Prostate gland (tissue), 2 donors: ENCODE measurements around the gene VENTX. TPM values are rescaled to one million over a fixed set of nuclear protein-coding genes. Genes with fewer than 3 reads are reported as not detected.
"Not testable (repeated sequence)": the region's sequence is repeated elsewhere in the genome, so short reads cannot be mapped to it uniquely, and the experiment has no call there.

Source experiments
- DNase-seq: peaks from one replicate; pipeline ENCODE4 v3.0.0-alpha.2; 2019; ENCODE audit warnings: low spot score
- H3K27ac ChIP-seq, 2 donors: fragments of 200-600 bp; sonication (generic); 2 replicates each; pipeline ENCODE4 v1.5.1; 2017 to 2019
- H3K27me3 ChIP-seq: fragments of 200-600 bp; sonication (generic); replicated peaks from 2 replicates; pipeline ENCODE4 v1.5.1; 2019; ENCODE audit not compliant: insufficient read depth
- H3K36me3 ChIP-seq, 2 donors: fragments of 200-600 bp; sonication (generic); 1 replicate in 1 of 2; 2 replicates in 1 of 2; pipeline versions ENCODE4 v1.5.1 to v1.8.1; 2017 to 2019
- H3K4me1 ChIP-seq: fragments of 200-600 bp; sonication (generic); replicated peaks from 2 replicates; pipeline ENCODE4 v1.5.1; 2019
- H3K4me3 ChIP-seq, 2 donors: fragments of 200-600 bp; sonication (generic); 2 replicates each; pipeline ENCODE4 v1.5.1; 2017 to 2019
- H3K9me3 ChIP-seq: fragments of 200-600 bp; sonication (generic); 2 replicates; pipeline ENCODE4 v1.5.1; 2017
- POLR2A ChIP-seq: fragments of 450-650 bp; IDR thresholded peaks from one replicate; pipeline ENCODE4 v1.6.1; 2016; ENCODE audit warnings: antibody characterized with exemption, mild to moderate bottlenecking
- POLR2AphosphoS5 ChIP-seq: sonication (generic); formaldehyde crosslinking; IDR thresholded peaks from one replicate; pipeline ENCODE4 v1.6.1; 2017; ENCODE audit warnings: antibody characterized with exemption
- WGBS: methylation state at CpG from one replicate; pipeline ENCODE4 v1.1.5; 2018; 5-methylcytosine and 5-hydroxymethylcytosine counted together
- intact Hi-C: fragments of 100-400 bp; cut with DNase I; formaldehyde crosslinking; loops from one replicate; pipeline ENCODE4 v1.14.2; 2022
- total RNA-seq, 2 donors: library from RNA; depleted of rRNA; stranded (reverse); fragments of >200 nt; gene quantifications; one replicate each; pipeline ENCODE4 v1.1.0, GENCODE V29; 2016
- TF ChIP-seq, protein P1 (sequence below), 4 experiments: fragments of 200-600 bp in 2 of 4; fragments of 450-650 bp in 2 of 4; sonication (generic) in 2 of 4; IDR thresholded peaks; 1 replicate in 3 of 4; 2 replicates in 1 of 4; pipeline ENCODE4 v1.5.1; 2016 to 2019; ENCODE audit warnings: antibody characterized with exemption in 4 of 4, mild to moderate bottlenecking in 2 of 4, moderate library complexity in 2 of 4

Gene VENTX
- total RNA-seq, 2 donors from 2014 or later, result 0.18 to 1.8 TPM

DNA sequence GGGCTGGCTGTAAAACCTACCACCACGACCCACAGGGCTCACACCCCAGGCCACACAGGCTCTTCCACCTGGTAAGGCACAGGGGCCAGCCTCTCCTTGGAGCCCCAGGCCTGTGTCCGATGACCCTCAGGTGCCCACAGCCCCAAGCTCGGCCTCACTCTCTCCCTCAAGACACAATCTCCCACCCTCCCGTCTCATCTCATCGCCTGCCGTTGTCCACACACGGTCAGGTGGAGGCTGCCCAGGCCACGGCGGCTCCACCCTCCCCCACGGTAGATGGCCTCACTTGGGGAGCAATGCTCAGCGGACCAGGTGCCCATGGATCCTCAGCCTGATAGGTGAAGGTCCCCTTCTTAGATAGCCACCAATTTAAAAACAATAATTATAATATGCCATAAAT, 16.3 kb upstream of the VENTX start:
- no peaks in the 10 kb centered on the region for H3K9me3 ChIP-seq
- intact Hi-C loops, result no loop called here

DNA sequence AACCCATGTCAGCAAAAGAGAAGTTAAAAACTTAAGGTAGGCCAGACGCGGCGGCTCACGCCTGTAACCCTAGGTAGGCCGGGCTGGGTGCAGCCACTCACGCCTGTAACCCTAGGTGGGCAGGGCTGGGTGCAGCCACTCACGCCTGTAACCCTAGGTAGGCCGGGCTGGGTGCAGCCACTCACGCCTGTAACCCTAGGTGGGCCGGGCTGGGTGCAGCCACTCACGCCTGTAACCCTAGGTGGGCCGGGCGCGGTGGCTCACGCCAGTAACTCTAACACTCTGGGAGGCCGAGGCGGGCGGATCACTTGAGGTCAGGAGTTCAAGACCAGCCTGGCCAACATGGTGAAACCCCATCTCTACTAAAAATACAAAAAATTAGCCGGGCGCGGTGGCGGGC, 15.9 kb upstream of the VENTX start:
- intact Hi-C loops, H3K36me3 ChIP-seq, DNase-seq, H3K9me3 ChIP-seq, H3K4me1 ChIP-seq, H3K4me3 ChIP-seq, H3K27ac ChIP-seq: not testable (repeated sequence)
- H3K27me3 ChIP-seq, result peaks cover 15% of the 10 kb centered on the region
- 84% methylated on average over 17 of the region's 22 CpGs for WGBS

More for the DNA sequence above, 16.3 kb upstream of the VENTX start:
- Histone ChIP-seq H3K27me3 (peaks cover 15% of the 10 kb centered on the region), H3K36me3 (no peaks in the 10 kb centered on the region), H3K4me1 (no peaks in the 10 kb centered on the region), H3K27ac (no peak overlapping the region), H3K4me3 (no peak overlapping the region)
- no peak for DNase-seq
- no peak for TF ChIP-seq POLR2AphosphoS5
- TF ChIP-seq, protein P1, sequence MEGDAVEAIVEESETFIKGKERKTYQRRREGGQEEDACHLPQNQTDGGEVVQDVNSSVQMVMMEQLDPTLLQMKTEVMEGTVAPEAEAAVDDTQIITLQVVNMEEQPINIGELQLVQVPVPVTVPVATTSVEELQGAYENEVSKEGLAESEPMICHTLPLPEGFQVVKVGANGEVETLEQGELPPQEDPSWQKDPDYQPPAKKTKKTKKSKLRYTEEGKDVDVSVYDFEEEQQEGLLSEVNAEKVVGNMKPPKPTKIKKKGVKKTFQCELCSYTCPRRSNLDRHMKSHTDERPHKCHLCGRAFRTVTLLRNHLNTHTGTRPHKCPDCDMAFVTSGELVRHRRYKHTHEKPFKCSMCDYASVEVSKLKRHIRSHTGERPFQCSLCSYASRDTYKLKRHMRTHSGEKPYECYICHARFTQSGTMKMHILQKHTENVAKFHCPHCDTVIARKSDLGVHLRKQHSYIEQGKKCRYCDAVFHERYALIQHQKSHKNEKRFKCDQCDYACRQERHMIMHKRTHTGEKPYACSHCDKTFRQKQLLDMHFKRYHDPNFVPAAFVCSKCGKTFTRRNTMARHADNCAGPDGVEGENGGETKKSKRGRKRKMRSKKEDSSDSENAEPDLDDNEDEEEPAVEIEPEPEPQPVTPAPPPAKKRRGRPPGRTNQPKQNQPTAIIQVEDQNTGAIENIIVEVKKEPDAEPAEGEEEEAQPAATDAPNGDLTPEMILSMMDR (IDR thresholded peaks at IDR 0.05), result no peak
- TF ChIP-seq POLR2A, result no peak
- WGBS, result 92% methylated on average over 11 of the region's 11 CpGs

DNA sequence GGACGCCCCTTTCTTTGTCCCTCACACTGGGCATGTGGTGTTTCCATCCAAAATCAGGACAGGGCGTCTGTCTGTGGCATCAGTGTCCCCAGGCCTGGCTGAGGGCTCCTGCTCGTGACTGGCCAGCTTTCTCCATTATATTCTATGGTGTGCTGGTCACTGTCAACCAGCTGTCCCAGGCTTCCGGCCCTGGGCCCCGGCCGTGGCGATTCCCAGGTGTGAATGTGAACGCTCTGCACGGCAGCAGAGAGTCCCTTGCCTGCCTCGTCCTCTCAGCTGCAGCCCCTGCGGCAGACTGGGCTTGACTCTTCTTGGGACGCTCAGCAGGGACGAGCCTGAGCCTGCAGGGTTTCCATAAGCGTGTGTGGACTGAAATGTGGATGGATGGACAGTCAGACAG, 13.6 kb upstream of the VENTX start:
- H3K4me3 ChIP-seq, result no peak overlapping the region
- intact Hi-C loops, result no loop called here
- 61% methylated on average over 14 of the region's 14 CpGs for WGBS
- no peaks in the 10 kb centered on the region for H3K9me3 ChIP-seq
- no peak overlapping the region for H3K27ac ChIP-seq
- no peaks in the 10 kb centered on the region for H3K4me1 ChIP-seq
- DNase-seq, result no peak
- H3K36me3 ChIP-seq, result no peaks in the 10 kb centered on the region
- TF ChIP-seq, protein P1 (IDR thresholded peaks at IDR 0.05), result no peak
- TF ChIP-seq POLR2A (no peak), POLR2AphosphoS5 (no peak)
- peaks cover 19% of the 10 kb centered on the region for H3K27me3 ChIP-seq

DNA sequence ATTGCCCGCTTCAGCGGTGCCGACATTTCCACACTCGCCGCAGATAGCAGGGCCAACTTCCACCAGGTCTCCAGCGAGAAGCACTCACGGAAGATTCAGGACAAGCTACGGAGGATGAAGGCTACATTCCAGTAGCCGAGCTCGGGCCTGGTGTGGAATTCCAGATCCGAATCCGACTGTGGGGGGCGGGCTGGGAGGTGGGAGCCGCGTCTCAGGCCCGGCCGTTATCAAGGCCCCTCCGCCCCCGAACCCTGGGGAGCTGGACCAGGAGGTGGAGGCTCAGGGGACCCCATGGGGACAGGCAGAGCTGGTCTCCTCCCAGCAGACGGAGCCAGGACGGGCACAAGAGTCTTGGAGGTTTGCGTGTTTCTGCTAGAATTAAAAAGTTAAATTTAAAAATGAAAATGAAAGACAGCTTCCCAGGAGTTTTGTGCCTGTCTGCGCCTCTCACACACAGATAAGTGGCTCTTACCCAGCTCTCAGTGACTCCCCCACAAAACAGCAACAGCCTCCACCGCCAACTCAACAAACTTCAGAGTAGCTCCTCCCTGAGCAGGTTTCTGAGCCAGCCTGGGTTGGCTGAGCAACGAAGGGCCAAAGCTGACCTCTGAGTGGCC, 12.8 kb upstream of the VENTX start:
- DNase-seq, result no peak
- 72% methylated on average over 25 of the region's 25 CpGs for WGBS
- H3K4me3 ChIP-seq, result no peak overlapping the region
- intact Hi-C loops, result no loop called here
- TF ChIP-seq, protein P1 (IDR thresholded peaks at IDR 0.05), result no peak
- no peak for TF ChIP-seq POLR2AphosphoS5
- no peak for TF ChIP-seq POLR2A
- no peaks in the 10 kb centered on the region for H3K9me3 ChIP-seq
- H3K4me1 ChIP-seq, result no peaks in the 10 kb centered on the region
- H3K27ac ChIP-seq, result no peak overlapping the region
- no peaks in the 10 kb centered on the region for H3K36me3 ChIP-seq
- peaks cover 16% of the 10 kb centered on the region for H3K27me3 ChIP-seq

DNA sequence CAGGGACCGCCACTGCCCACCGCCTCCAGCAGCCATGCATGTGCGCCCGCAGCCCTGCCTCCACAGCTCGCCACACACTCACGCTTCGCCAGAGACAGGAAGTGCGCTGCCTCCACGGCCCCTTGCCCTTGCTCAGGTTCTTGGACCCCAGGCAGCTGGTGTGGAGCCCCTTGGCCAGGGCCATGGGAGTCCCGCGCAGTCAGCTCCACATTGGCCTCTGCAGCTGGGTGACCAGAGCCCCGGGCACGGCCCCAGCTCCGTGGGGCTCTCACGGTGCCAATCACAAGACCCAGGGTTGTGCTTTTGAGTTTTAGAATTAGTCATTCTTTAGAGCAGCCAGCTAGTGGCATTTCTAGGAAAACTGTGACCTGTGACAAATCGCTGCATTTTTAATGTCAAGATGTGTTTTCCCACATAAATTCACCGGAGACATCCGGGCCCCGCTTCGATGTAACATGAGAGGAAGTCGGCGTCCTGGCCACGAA, 11.9 kb upstream of the VENTX start:
- WGBS, result 79% methylated on average over 21 of the region's 23 CpGs
- H3K36me3 ChIP-seq, result no peaks in the 10 kb centered on the region
- no peak for DNase-seq
- no peak for TF ChIP-seq POLR2A
- TF ChIP-seq POLR2AphosphoS5, result no peak
- TF ChIP-seq, protein P1 (IDR thresholded peaks at IDR 0.05), result no peak
- peaks cover 17% of the 10 kb centered on the region for H3K27me3 ChIP-seq
- H3K4me3 ChIP-seq, result no peak overlapping the region
- no peaks in the 10 kb centered on the region for H3K4me1 ChIP-seq
- H3K9me3 ChIP-seq, result no peaks in the 10 kb centered on the region
- intact Hi-C loops, result no loop called here
- no peak overlapping the region for H3K27ac ChIP-seq
